Retinal pigment epithelial cell (primary cell): ENCODE measurements around the gene PCDHGA2.
A peak's percentile ranks its signal among the peaks of the same experiment; 100 is the strongest.
"Not testable (repeated sequence)": the region's sequence is repeated elsewhere in the genome, so short reads cannot be mapped to it uniquely, and the experiment has no call there.

Experiments
- DNase-seq: peaks from one replicate; pipeline ENCODE4 v3.0.0-alpha.2; 2010; ENCODE audit warnings: low read depth
- H3K4me3 ChIP-seq: 2 replicates; pipeline ENCODE4 v1.5.1; 2011; ENCODE audit warnings: mild to moderate bottlenecking, low read length, control low read depth, moderate library complexity
- TF ChIP-seq, protein P1 (sequence below): conservative IDR thresholded peaks from 2 replicates; pipeline ENCODE4 v1.5.1; 2011; ENCODE audit warnings: low read depth, low read length, control low read depth, inconsistent platforms

Gene PCDHGA2

DNA sequence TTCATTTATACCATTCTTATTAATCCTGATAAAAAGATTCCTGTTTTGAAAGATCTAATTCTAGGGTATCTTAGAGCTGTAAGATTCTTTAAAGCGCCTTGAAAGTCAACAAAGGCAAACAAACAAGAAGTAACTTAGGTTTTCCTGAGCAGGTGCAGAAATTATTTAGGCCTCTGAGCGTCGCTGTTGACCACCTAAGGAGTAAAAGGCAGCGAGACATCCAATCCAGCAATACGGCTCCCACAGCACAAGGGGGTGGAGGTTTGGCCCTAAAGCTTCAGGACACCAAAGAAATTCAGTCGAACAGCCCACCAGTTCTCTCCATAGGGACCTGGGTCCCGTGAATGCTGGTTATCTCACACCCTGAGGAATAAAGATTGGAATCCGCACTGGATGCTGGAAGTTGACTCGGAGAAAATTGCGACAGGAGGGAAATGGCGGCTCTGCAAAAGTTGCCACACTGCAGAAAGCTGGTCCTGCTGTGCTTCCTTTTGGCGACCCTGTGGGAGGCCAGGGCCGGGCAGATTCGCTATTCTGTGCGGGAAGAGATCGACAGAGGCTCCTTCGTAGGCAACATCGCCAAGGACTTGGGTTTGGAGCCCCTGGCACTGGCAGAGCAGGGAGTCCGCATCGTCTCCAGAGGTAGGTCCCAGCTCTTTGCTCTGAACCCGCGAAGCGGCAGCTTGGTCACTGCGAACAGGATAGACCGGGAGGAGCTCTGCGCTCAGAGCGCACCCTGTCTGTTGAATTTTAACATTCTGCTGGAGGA, at the start of gene PCDHGA2:
PCDHGA2 (plus strand) TSS at position 223 of the 769 bp plus-strand sequence.
- TF ChIP-seq, protein P1, sequence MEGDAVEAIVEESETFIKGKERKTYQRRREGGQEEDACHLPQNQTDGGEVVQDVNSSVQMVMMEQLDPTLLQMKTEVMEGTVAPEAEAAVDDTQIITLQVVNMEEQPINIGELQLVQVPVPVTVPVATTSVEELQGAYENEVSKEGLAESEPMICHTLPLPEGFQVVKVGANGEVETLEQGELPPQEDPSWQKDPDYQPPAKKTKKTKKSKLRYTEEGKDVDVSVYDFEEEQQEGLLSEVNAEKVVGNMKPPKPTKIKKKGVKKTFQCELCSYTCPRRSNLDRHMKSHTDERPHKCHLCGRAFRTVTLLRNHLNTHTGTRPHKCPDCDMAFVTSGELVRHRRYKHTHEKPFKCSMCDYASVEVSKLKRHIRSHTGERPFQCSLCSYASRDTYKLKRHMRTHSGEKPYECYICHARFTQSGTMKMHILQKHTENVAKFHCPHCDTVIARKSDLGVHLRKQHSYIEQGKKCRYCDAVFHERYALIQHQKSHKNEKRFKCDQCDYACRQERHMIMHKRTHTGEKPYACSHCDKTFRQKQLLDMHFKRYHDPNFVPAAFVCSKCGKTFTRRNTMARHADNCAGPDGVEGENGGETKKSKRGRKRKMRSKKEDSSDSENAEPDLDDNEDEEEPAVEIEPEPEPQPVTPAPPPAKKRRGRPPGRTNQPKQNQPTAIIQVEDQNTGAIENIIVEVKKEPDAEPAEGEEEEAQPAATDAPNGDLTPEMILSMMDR = peak; percentile 54
- peak within 1 kb of the TSS; percentile 41 for H3K4me3 ChIP-seq
- DNase-seq = no peak

DNA sequence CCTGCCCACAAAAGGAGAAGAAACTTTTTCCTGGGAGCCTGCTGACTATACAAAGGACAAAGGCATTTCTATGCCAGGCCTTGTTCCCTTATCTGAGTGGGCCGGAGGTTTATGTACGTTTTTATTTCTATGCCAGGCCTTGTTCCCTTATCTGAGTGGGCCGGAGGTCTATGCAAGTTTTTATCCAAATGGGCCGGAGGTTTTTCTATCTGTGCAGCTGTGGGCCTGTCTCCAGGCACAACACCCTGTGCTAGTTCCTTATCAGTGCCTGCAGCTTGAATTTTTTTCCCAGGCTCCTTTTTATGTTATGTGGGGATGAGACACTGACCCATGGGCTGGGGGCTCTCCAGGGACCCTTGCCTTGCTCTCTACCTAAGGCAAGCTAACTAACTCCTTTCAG, 40.2 kb upstream of the PCDHGA2 start:
- H3K4me3 ChIP-seq = no peak overlapping the region
- TF ChIP-seq, protein P1 = no peak
- DNase-seq = no peak

DNA sequence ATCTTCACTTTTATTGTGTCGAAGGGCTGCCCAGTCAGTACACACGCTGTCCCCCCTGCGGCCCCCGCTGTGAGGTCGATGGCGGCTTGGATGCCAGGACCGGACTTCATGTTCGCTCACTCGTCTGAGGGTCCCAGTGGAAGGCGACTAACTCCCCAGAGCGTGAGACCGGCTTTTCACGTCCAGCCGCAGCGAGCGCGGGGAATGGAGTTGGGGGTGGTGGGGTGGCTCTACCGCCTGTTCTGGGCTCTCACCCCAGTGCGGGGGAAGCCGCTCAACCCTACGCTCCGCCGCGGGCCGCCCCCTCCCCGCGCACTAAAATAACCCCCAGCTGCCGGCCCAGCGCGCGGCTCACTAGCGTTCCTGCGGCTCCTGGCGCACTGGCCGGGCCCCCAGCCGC, 34.8 kb upstream of the PCDHGA2 start, which contains the start of gene SLC25A2:
SLC25A2 (minus strand) TSS at position 294 of the 400 bp plus-strand sequence; CDS start at position 110, 184 bp downstream.
- DNase-seq = no peak
- TF ChIP-seq, protein P1 = no peak
- no peak within 1 kb of the TSS for H3K4me3 ChIP-seq

DNA sequence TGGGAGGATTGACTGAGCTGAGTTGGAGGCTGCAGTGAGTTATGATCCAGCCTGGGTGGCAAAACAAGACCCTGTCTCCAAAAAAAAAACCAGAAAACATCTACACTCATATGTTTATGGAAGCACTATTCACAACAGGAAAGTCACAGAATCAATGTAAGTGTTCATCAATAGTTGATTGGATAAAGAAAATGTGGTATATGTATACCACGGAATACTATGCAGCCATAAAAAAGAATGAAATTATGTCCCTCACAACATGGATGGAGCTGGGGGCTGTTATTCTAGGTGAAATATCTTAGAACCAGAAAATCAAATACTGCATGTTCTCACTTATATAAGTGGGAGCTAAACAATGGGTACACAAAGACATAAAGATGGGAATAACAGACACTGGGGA, 31.9 kb upstream of the PCDHGA2 start:
- TF ChIP-seq, protein P1 = no peak
- H3K4me3 ChIP-seq = no peak overlapping the region
- no peak for DNase-seq

DNA sequence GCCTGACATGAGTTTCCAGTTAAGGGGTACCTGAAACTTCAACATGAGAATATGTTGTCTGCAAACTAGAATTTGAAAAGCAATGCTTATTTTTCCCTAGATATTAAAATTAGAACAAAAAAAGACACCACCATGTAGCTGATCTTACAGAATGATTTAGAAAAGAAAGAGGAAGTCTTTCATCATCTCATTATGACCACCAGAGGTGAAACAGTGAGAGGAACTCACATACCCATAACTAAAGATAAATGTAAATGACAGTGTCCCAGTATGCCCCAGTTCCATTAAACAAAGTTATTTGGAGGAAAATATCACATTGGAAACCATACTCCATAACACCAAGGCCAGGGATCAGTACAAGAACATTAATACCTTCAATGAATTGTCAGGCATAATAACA, 24.8 kb upstream of the PCDHGA2 start:
- no peak overlapping the region for H3K4me3 ChIP-seq
- TF ChIP-seq, protein P1 = no peak
- no peak for DNase-seq

DNA sequence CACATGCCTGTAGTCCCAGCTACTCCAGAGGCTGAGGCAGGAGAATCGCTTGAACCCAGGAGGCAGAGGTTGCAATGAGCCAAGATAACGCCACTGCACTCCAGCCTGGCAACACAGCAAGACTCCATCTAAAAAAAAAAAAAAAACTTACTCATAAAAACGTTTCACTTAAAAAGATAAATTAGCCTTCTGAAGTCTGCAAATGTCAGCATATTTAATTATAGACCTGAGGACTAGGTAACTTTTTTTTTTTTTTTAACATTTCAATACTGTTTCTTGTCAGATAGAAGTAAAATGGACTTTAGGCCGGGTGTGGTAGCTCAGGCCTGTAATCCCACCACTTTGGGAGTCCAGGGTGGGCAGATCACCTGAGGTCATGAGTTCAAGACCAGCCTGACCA, 21.6 kb upstream of the PCDHGA2 start:
- DNase-seq, H3K4me3 ChIP-seq: not testable (repeated sequence)

DNA sequence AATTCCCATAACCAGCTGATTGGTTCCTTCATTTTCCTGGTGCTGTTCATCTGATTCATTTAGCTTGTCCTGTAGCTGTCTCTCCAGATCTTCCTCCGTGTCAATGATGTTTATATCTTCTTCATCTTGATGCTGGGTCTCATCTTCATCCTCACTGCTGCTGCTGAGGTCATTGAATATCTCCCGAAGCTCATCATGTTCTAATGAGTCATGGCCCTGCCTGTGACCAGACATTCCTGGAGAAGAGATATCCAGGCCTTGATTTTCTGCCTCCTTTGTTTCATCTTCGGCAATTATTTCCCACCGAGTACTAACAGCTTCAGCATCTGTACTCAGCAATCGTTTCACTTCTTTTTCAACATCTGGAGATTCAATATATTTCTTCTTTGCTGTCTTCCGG, 19.4 kb upstream of the PCDHGA2 start:
- no peak overlapping the region for H3K4me3 ChIP-seq
- TF ChIP-seq, protein P1 = no peak
- no peak for DNase-seq
